Panc1 (cell line): ENCODE results near the gene GALNT13. TPM values are rescaled to one million over a fixed set of nuclear protein-coding genes. Genes with fewer than 3 reads are reported as not detected.

Experiments used
- ATAC-seq: fragments of 200-7000 bp; cut with Tn5 transposase; 2 replicates; pipeline ENCODE4 v1.9.1; 2020; ENCODE audit warnings: mild to moderate bottlenecking, moderate library complexity
- BruUV-seq: library from RNA; stranded (reverse); fragments of 400-500 nt; replicated peaks from 2 replicates; lab custom pipeline; 2021; lab: Mats Ljungman, UMichigan
- CTCF ChIA-PET: fragments of 300-600 bp; sonication (Branson Sonifier 250); formaldehyde crosslinking; loops from one replicate; lab custom pipeline; 2022; ENCODE audit warnings: antibody characterized with exemption; lab: Charles Lee
- POLR2A ChIA-PET: fragments of 300-600 bp; sonication (Branson Sonifier 250); formaldehyde crosslinking; loops from one replicate; lab custom pipeline; 2022; ENCODE audit warnings: antibody characterized with exemption; lab: Charles Lee
- DNase-seq: peaks from one replicate; pipeline ENCODE4 v3.0.0-alpha.2; 2010; ENCODE audit warnings: low read depth, low spot score
- H3K27ac ChIP-seq: 2 replicates; pipeline ENCODE4 v1.5.1; 2011; ENCODE audit warnings: mild to moderate bottlenecking, low read length, inconsistent platforms
- H3K27me3 ChIP-seq: fragments of 200-500 bp; sonication (Bioruptor generic); 2 replicates; pipeline ENCODE4 v1.6.0; 2014; ENCODE audit warnings: low read length, inconsistent platforms; ENCODE audit not compliant: control insufficient read depth, insufficient read depth
- H3K36me3 ChIP-seq: fragments of 200-500 bp; sonication (Bioruptor generic); 2 replicates; pipeline ENCODE4 v1.5.1; 2014; ENCODE audit warnings: inconsistent platforms, mild to moderate bottlenecking, low read length, moderate library complexity; ENCODE audit not compliant: control insufficient read depth, insufficient read depth
- H3K4me1 ChIP-seq: 2 replicates; pipeline ENCODE4 v1.5.1; 2011; ENCODE audit warnings: inconsistent platforms, mild to moderate bottlenecking, low read length, moderate library complexity; ENCODE audit not compliant: control insufficient read depth, insufficient read depth
- H3K4me3 ChIP-seq, 2 experiments: 2 replicates each; pipeline ENCODE4 v1.5.1; 2011 to 2012; ENCODE audit warnings: low read depth in 2 of 2, low read length in 2 of 2, mild to moderate bottlenecking in 2 of 2, inconsistent platforms in 1 of 2, moderate library complexity in 1 of 2
- H3K9me3 ChIP-seq: fragments of 200-500 bp; sonication (Bioruptor generic); 2 replicates; pipeline ENCODE4 v1.5.1; 2014; ENCODE audit warnings: low read depth, mild to moderate bottlenecking, inconsistent platforms, low read length, moderate library complexity; ENCODE audit not compliant: control insufficient read depth, insufficient read depth
- CTCF ChIP-seq: fragments of 450-650 bp; IDR thresholded peaks from 2 replicates; pipeline ENCODE4 v1.5.1; 2017; ENCODE audit warnings: mild to moderate bottlenecking
- POLR2AphosphoS5 ChIP-seq: IDR thresholded peaks from 2 replicates; pipeline ENCODE4 v1.6.1; 2012; ENCODE audit warnings: mild to moderate bottlenecking, low read depth, low read length, moderate library complexity
- REST ChIP-seq, 2 experiments: IDR thresholded peaks; 2 replicates each; pipeline ENCODE4 v1.6.1; 2011 to 2012; ENCODE audit warnings: low read depth in 2 of 2, control low read depth in 1 of 2, low read length in 1 of 2, mild to moderate bottlenecking in 1 of 2, moderate library complexity in 1 of 2; ENCODE audit not compliant: insufficient read depth in 1 of 2
- SIN3A ChIP-seq: IDR thresholded peaks from 2 replicates; pipeline ENCODE4 v1.6.1; 2012; ENCODE audit warnings: low read depth, mild to moderate bottlenecking, low read length, moderate library complexity, borderline replicate concordance; ENCODE audit not compliant: insufficient read depth
- TCF7L2 ChIP-seq: IDR thresholded peaks from 2 replicates; pipeline ENCODE4 v1.6.1; 2011; ENCODE audit warnings: mild to moderate bottlenecking, low read depth, low read length, inconsistent platforms
- in situ Hi-C: cut with HindIII; loops from 2 replicates; pipeline ENCODE4 v1.10.0; 2016; ENCODE audit warnings: low sequenced_read_pairs, low pct_unique_long_range_greater_than_20kb
- intact Hi-C: fragments of 100-400 bp; cut with micrococcal nuclease; formaldehyde crosslinking; loops from one replicate; pipeline ENCODE4 v1.10.0; 2022; ENCODE audit not compliant: unreplicated experiment
- total RNA-seq: library from RNA; stranded (reverse); gene quantifications from one replicate; pipeline ENCODE4 v1.2.1, GENCODE V29; 2021; ENCODE audit not compliant: unreplicated experiment

Gene GALNT13
- total RNA-seq, 1 experiment from 2014 or later = not detected

- no peak for DNase-seq
- in situ Hi-C loops (no loop called here), intact Hi-C loops (no loop called here)
- Histone ChIP-seq H3K4me3 (no peak overlapping the region), H3K9me3 (no peaks in the 10 kb centered on the region), H3K27ac (no peak overlapping the region), H3K4me1 (no peaks in the 10 kb centered on the region), H3K36me3 (no peaks in the 10 kb centered on the region), H3K27me3 (no peaks in the 10 kb centered on the region)
- TF ChIP-seq CTCF = no peak
- no peak for TF ChIP-seq REST (IDR thresholded peaks at IDR 0.05; ENCODE audit: insufficient read depth in 1 of 2, low read depth in 2 of 2, low read length in 1 of 2)
- TF ChIP-seq POLR2AphosphoS5 = no peak
- no peak for TF ChIP-seq SIN3A
- no peak for TF ChIP-seq TCF7L2
- no peak for ATAC-seq
- ChIA-PET CTCF (no interaction called here), POLR2A (no interaction called here)
- no TSS peak for BruUV-seq
These were observed 366.5 kb downstream of the GALNT13 start for GRCh38 chr2:154238252-154238651.

- no peak for DNase-seq
- no peak for ATAC-seq
- no peak overlapping the region for H3K27ac ChIP-seq
- POLR2A ChIA-PET = no interaction called here
- CTCF ChIA-PET = no interaction called here
- intact Hi-C loops (no loop called here), in situ Hi-C loops (no loop called here)
- H3K36me3 ChIP-seq = no peaks in the 10 kb centered on the region
- H3K4me3 ChIP-seq = no peak overlapping the region
- H3K4me1 ChIP-seq = no peaks in the 10 kb centered on the region
- no TSS peak for BruUV-seq
- H3K27me3 ChIP-seq = no peaks in the 10 kb centered on the region
- no peaks in the 10 kb centered on the region for H3K9me3 ChIP-seq
- no peak for TF ChIP-seq SIN3A
- no peak for TF ChIP-seq TCF7L2
- TF ChIP-seq POLR2AphosphoS5 = no peak
- TF ChIP-seq REST (IDR thresholded peaks at IDR 0.05; ENCODE audit: insufficient read depth in 1 of 2, low read depth in 2 of 2, low read length in 1 of 2) = no peak
- no peak for TF ChIP-seq CTCF
These were observed 368.6 kb downstream of the GALNT13 start for GRCh38 chr2:154240316-154240715.
